DOHH2 (cell line): ENCODE data around the gene MGME1.

Source experiments
- EZH2phosphoT487 ChIP-seq: fragments of 200-600 bp; sonication (generic); IDR thresholded peaks from 2 replicates; pipeline ENCODE4 v1.6.1; 2017; ENCODE audit warnings: borderline replicate concordance, mild to moderate bottlenecking, antibody characterized with exemption, low read length, moderate library complexity, mixed read lengths
- TF ChIP-seq, protein P1 (sequence below): fragments of 200-600 bp; sonication (generic); IDR thresholded peaks from one replicate; pipeline ENCODE4 v1.5.1; 2014; ENCODE audit warnings: antibody characterized with exemption, mild to moderate bottlenecking, low read depth, low read length; ENCODE audit not compliant: poor library complexity, severe bottlenecking

DNA sequence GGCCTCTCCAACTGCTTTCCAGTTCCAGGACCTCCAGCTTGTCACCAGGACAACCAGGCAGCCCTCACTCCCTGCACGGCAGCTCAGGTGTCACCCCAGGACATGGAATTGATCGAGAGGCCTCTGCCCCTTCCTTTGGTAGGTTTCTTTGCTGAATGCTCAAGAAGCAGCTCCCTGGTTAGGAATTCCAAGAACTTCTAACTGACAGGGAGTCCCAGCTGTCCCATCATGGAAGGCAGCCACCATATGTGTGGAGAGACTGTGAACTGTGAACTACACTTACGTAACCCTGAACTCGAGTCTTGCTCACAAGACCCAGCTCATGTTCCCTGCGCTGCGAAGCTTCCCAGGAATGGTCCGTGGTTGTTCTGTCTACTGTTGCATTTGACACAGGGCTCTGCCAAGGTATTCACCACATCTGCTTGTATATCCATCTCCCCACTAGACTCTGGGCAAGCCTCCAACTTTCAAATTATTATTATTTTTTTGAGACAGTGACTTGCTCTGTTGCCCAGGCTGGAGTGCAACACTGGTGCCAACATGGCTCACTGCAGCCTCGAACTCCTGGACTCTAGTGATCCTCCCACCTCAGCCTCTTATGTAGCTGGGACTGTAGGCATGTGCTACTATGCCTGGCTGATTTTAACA lies 35.7 kb downstream of the MGME1 start:
- TF ChIP-seq, protein P1, sequence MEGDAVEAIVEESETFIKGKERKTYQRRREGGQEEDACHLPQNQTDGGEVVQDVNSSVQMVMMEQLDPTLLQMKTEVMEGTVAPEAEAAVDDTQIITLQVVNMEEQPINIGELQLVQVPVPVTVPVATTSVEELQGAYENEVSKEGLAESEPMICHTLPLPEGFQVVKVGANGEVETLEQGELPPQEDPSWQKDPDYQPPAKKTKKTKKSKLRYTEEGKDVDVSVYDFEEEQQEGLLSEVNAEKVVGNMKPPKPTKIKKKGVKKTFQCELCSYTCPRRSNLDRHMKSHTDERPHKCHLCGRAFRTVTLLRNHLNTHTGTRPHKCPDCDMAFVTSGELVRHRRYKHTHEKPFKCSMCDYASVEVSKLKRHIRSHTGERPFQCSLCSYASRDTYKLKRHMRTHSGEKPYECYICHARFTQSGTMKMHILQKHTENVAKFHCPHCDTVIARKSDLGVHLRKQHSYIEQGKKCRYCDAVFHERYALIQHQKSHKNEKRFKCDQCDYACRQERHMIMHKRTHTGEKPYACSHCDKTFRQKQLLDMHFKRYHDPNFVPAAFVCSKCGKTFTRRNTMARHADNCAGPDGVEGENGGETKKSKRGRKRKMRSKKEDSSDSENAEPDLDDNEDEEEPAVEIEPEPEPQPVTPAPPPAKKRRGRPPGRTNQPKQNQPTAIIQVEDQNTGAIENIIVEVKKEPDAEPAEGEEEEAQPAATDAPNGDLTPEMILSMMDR = no peak
- no peak for TF ChIP-seq EZH2phosphoT487
